HCT116 (cell line): ENCODE results near the gene RABL3.

Experiments used
- CBX3 ChIP-seq: IDR thresholded peaks from 2 replicates; pipeline ENCODE4 v1.6.1; 2012; ENCODE audit warnings: low read depth
- CEBPB ChIP-seq: IDR thresholded peaks from 2 replicates; pipeline ENCODE4 v1.6.1; 2012; ENCODE audit warnings: low read depth
- CTCF ChIP-seq, 3 experiments: fragments of 200-600 bp in 1 of 3; sonication (generic) in 1 of 3; IDR thresholded peaks in 2 of 3; conservative IDR thresholded peaks in 1 of 3; 2 replicates each; pipeline ENCODE4 v1.5.1; 2012 to 2017; ENCODE audit warnings: low read depth in 2 of 3, low read length in 2 of 3, antibody characterized with exemption in 1 of 3, borderline replicate concordance in 1 of 3, control low read depth in 1 of 3, mild to moderate bottlenecking in 1 of 3, mixed read lengths in 1 of 3, mixed run types in 1 of 3, moderate library complexity in 1 of 3; ENCODE audit not compliant: insufficient read depth in 1 of 3
- EZH2 ChIP-seq: fragments of 200-600 bp; sonication (generic); IDR thresholded peaks from 2 replicates; pipeline ENCODE4 v1.6.1; 2017; ENCODE audit warnings: antibody characterized with exemption, mixed run types
- EZH2phosphoT487 ChIP-seq: fragments of 200-600 bp; IDR thresholded peaks from 2 replicates; pipeline ENCODE4 v1.6.1; 2018; ENCODE audit warnings: antibody characterized with exemption, borderline replicate concordance
- POLR2A ChIP-seq: IDR thresholded peaks from 2 replicates; pipeline ENCODE4 v1.7.0; 2011; ENCODE audit warnings: borderline replicate concordance; ENCODE audit not compliant: insufficient read depth, insufficient read length; ENCODE audit errors: extremely low read depth
- RAD21 ChIP-seq: IDR thresholded peaks from 2 replicates; pipeline ENCODE4 v1.6.1; 2012; ENCODE audit warnings: low read depth, mild to moderate bottlenecking
- SP1 ChIP-seq: IDR thresholded peaks from 2 replicates; pipeline ENCODE4 v1.6.1; 2012; ENCODE audit warnings: low read depth
- TCF7L2 ChIP-seq: IDR thresholded peaks from 2 replicates; pipeline ENCODE4 v1.7.0; 2011; ENCODE audit warnings: borderline replicate concordance, inconsistent platforms; ENCODE audit not compliant: insufficient read depth, insufficient read length; ENCODE audit errors: extremely low read depth
- YY1 ChIP-seq: IDR thresholded peaks from 2 replicates; pipeline ENCODE4 v1.6.1; 2011; ENCODE audit warnings: low read length, low read depth, moderate library complexity, mild to moderate bottlenecking; ENCODE audit not compliant: insufficient replicate concordance; ENCODE audit errors: extremely low read depth
- ZBTB33 ChIP-seq: IDR thresholded peaks from 2 replicates; pipeline ENCODE4 v1.6.1; 2011; ENCODE audit warnings: mild to moderate bottlenecking, low read length, moderate library complexity; ENCODE audit not compliant: insufficient replicate concordance; ENCODE audit errors: extremely low read depth
- ZNF274 ChIP-seq: fragments of 200-500 bp; sonication (Bioruptor generic); IDR thresholded peaks from 2 replicates; pipeline ENCODE4 v1.6.1; 2014; ENCODE audit warnings: mild to moderate bottlenecking, low read depth, low read length, inconsistent platforms
- TF ChIP-seq, protein P1 (sequence below): IDR thresholded peaks from 2 replicates; pipeline ENCODE4 v1.6.1; 2012

GRCh38 chr3:120705884-120706582 lies 36.3 kb downstream of the RABL3 start:
- no peak for TF ChIP-seq EZH2phosphoT487
- TF ChIP-seq CTCF (IDR thresholded peaks at IDR 0.05 in 2 of 3, conservative IDR thresholded peaks at IDR 0.05 in 1 of 3; ENCODE audit: borderline replicate concordance in 1 of 3, insufficient read depth in 1 of 3, low read depth in 2 of 3, low read length in 2 of 3): no peak
- TF ChIP-seq EZH2: no peak
- TF ChIP-seq RAD21: no peak
- TF ChIP-seq CBX3: no peak
- TF ChIP-seq POLR2A: no peak
- TF ChIP-seq, protein P1, sequence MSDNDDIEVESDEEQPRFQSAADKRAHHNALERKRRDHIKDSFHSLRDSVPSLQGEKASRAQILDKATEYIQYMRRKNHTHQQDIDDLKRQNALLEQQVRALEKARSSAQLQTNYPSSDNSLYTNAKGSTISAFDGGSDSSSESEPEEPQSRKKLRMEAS: no peak
- TF ChIP-seq ZNF274: no peak
- TF ChIP-seq YY1: no peak
- no peak for TF ChIP-seq TCF7L2
- no peak for TF ChIP-seq ZBTB33
- TF ChIP-seq SP1: no peak
- TF ChIP-seq CEBPB: no peak
